ENCODE data around the gene DUSP2.

DNA sequence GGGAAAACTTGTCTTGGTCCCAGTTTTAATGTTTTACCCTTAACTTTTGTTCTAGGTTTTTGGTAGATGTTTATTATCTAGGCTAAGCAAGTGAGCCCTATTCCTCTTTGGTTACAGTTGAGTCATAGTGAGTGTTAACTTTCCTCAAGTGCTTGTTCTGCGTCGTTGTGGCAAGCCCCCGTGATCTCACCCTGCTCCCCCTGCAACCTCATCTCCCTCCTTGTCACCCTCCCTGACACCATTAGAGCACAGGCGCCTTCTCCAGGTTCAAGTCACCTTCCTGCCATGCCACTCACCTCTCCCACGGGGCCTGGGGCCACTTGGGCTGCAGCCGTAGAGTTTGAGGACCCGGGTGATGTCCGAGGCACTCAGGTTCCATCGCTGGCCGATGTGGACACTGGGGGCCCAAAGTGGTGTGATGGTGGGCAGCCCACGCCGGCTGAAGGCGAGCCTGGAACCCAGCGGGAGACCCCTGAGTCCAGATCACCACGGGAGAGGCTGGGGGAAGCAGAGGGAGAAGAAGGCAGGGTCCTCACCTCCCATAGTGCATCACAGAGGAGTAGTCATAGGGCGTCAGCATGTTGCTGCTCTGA lies 15.6 kb downstream of the DUSP2 start:
- no peak for TF ChIP-seq POLR2A (IDR thresholded peaks at IDR 0.05)
- no peak for TF ChIP-seq POLR2AphosphoS5 (IDR thresholded peaks at IDR 0.05)
- no peak for TF ChIP-seq CTCF (IDR thresholded peaks at IDR 0.05)
